ENCODE results near the gene CCDC178.

CCDC178 gene

GRCh38 chr18:33466822-33467221 is 26.3 kb upstream of the CCDC178 start:
- H3K4me3 ChIP-seq: no peak overlapping the region
- DNase-seq (ENCODE audit: low spot score): no peak

DNA sequence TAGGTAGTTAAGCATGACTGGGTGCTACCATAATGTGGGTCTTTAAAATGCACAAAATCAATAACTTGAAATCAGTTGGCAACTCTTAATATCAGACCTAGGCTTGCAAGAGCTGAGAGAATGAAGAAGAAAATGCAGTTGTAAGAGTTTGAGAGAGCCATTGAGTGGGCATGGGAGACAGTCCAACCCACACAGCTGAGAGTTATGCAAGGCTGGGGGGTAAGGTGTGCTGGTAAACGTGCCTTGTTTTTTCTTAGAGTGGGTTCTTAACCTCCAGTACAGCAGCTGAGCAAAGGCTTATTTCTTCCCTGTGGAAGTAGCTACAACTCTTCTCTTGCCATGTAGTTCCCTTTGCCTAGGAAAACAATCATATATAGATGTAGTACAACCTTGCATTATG is 20.2 kb upstream of the CCDC178 start:
- TF ChIP-seq CTCF (IDR thresholded peaks at IDR 0.05): no peak
- no peak for DNase-seq (ENCODE audit: low spot score)
- H3K4me3 ChIP-seq: no peak overlapping the region
- no peak overlapping the region for H3K27ac ChIP-seq

More at GRCh38 chr18:33466822-33467221, 26.3 kb upstream of the CCDC178 start:
- no peak for TF ChIP-seq CTCF (IDR thresholded peaks at IDR 0.05)
- H3K27ac ChIP-seq: no peak overlapping the region

DNA sequence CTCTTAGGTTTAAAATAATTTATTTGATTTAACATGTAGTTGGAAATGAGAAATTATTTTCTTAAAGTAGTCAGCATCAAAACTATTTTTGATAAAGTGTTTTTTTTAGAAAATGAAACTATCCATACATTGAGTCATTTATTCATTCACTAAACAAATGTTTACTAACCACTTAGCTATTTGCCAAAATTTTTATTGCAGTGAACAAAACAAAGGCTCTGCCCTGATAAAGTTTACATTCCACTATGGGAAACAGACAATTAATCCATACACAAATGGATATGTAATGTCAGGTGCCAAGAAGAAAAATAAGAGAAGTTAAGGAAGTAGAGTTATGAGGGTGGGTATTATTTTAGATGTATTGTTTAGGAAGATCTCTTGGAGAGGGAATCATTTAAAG is 19.1 kb upstream of the CCDC178 start:
- TF ChIP-seq CTCF (IDR thresholded peaks at IDR 0.05): no peak
- H3K4me3 ChIP-seq: no peak overlapping the region
- no peak overlapping the region for H3K27ac ChIP-seq
- DNase-seq (ENCODE audit: low spot score): no peak

DNA sequence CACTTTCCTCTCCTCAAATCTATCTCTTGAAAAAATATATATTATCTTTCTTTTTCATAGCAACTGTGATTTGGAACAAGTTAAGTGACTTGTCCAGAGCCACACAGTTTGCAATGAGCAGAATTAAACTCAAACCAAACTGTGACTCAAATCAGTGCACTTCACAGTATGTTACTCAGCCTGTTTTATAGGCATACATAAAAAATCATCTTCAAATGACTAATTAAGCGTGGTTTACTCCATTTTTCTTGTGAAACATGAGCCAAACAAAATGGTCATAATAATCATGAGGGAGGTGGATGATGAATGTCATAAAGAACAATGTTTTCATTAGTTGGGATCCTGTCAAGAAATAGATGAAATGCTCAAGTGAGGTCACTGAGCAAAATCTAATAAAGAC is 6.1 kb upstream of the CCDC178 start:
- no peak overlapping the region for H3K27ac ChIP-seq
- TF ChIP-seq CTCF (IDR thresholded peaks at IDR 0.05): no peak

GRCh38 chr18:33444709-33445108 is 4.2 kb upstream of the CCDC178 start:
- no peak for TF ChIP-seq CTCF (IDR thresholded peaks at IDR 0.05)
- no peak for DNase-seq (ENCODE audit: low spot score)
- Histone ChIP-seq H3K27ac (no peak overlapping the region), H3K4me3 (no peak overlapping the region)

More for the DNA sequence above, 6.1 kb upstream of the CCDC178 start:
- DNase-seq (ENCODE audit: low spot score): no peak
- no peak overlapping the region for H3K4me3 ChIP-seq

- TF ChIP-seq CTCF (IDR thresholded peaks at IDR 0.05): no peak
- no peak for DNase-seq (ENCODE audit: low spot score)
- H3K27ac ChIP-seq: no peak overlapping the region
- no peak overlapping the region for H3K4me3 ChIP-seq
Measured at GRCh38 chr18:33432857-33433256, 7.7 kb downstream of the CCDC178 start.

GRCh38 chr18:33427549-33427948 is 13.0 kb downstream of the CCDC178 start:
- no peak overlapping the region for H3K4me3 ChIP-seq
- no peak for TF ChIP-seq CTCF (IDR thresholded peaks at IDR 0.05)

More at GRCh38 chr18:33427549-33427948, 13.0 kb downstream of the CCDC178 start:
- H3K27ac ChIP-seq: no peak overlapping the region
- no peak for DNase-seq (ENCODE audit: low spot score)
